Type B pancreatic cell (in vitro differentiated cells): Measurements from ENCODE around the gene NXN. TPM values are rescaled to one million over a fixed set of nuclear protein-coding genes. Genes with fewer than 3 reads are reported as not detected.
A peak's percentile ranks its signal among the peaks of the same experiment; 100 is the strongest.

Experiments used
- DNase-seq: peaks from one replicate; pipeline ENCODE4 v3.0.0; 2021; ENCODE audit warnings: mixed read lengths; ENCODE audit not compliant: unreplicated experiment; ENCODE audit errors: extremely low spot score
- H3K27ac Mint-ChIP-seq: 2 replicates; pipeline ENCODE4 v1.8.0; 2021; ENCODE audit warnings: mild to moderate bottlenecking, mixed read lengths
- H3K27me3 Mint-ChIP-seq: 2 replicates; pipeline ENCODE4 v1.8.0; 2021; ENCODE audit warnings: mixed read lengths
- H3K36me3 Mint-ChIP-seq: 2 replicates; pipeline ENCODE4 v1.8.0; 2021; ENCODE audit warnings: mixed read lengths
- H3K4me1 Mint-ChIP-seq: one replicate; pipeline ENCODE4 v1.8.0; 2021; ENCODE audit warnings: mixed read lengths; ENCODE audit not compliant: unreplicated experiment
- H3K4me3 Mint-ChIP-seq: 2 replicates; pipeline ENCODE4 v1.8.0; 2021; ENCODE audit warnings: mild to moderate bottlenecking, mixed read lengths
- H3K9me3 Mint-ChIP-seq: 2 replicates; pipeline ENCODE4 v1.8.0; 2021; ENCODE audit warnings: mixed read lengths
- total RNA-seq: library from RNA; stranded (reverse); gene quantifications from 2 replicates; pipeline ENCODE4 v1.2.1, GENCODE V29; 2021; ENCODE audit warnings: low replicate concordance
- TF ChIP-seq, protein P1 (sequence below): fragments of 200-600 bp; sonication (generic); conservative IDR thresholded peaks from 2 replicates; pipeline ENCODE4 v1.5.0; 2021; ENCODE audit warnings: antibody characterized with exemption, mild to moderate bottlenecking

The NXN gene
- total RNA-seq, 1 donor from 2014 or later: 68.0 TPM

DNA sequence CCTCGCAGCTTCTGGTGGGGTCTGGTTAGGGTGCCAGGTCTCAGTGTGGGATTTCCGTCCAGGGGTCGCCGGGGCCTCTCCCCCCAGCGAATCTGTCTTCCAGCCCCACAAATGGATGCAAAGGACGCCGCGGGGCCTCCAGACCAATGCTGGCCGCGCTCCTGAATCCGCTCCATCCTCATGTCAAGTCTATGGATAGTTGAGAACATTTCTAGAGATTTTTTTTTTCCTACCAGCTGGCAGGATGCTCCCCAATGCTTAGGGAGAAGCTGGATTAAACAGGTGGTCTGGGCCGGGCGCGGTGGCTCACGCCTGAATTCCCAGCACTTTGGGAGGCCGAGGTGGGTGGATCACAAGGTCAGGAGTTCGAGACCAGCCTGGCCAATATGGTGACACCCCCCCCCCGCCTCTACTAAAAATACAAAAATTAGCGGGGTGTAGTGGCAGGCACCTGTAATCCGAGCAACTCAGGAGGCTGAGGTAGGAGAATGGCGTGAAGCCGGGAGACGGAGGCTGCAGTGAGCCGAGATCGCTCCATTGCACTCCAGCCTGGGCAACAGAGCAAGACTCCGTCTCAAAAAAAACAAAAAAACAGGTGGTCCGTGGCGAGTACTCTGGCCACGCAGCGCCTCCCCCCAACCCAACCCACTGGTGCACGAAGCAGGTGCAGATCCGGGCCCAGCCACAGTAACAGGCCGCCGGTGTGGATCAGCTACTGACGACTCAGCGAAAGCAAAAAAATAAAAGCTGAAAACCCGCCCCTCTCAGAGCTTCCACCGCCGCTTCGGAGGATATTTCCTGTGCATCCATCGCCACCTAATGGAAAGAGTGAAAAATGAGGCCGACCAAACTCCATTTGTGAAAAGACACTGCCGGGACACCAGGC lies 1.1 kb upstream of the NXN start:
- H3K4me3 Mint-ChIP-seq: peak overlapping the region; percentile 93
- no peaks in the 10 kb centered on the region for H3K27me3 Mint-ChIP-seq
- H3K4me1 Mint-ChIP-seq: peaks cover 32% of the 10 kb centered on the region
- TF ChIP-seq, protein P1, sequence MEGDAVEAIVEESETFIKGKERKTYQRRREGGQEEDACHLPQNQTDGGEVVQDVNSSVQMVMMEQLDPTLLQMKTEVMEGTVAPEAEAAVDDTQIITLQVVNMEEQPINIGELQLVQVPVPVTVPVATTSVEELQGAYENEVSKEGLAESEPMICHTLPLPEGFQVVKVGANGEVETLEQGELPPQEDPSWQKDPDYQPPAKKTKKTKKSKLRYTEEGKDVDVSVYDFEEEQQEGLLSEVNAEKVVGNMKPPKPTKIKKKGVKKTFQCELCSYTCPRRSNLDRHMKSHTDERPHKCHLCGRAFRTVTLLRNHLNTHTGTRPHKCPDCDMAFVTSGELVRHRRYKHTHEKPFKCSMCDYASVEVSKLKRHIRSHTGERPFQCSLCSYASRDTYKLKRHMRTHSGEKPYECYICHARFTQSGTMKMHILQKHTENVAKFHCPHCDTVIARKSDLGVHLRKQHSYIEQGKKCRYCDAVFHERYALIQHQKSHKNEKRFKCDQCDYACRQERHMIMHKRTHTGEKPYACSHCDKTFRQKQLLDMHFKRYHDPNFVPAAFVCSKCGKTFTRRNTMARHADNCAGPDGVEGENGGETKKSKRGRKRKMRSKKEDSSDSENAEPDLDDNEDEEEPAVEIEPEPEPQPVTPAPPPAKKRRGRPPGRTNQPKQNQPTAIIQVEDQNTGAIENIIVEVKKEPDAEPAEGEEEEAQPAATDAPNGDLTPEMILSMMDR: peak; percentile 85
- H3K27ac Mint-ChIP-seq: peak overlapping the region; percentile 95
- DNase-seq: no peak
- H3K9me3 Mint-ChIP-seq: no peaks in the 10 kb centered on the region
- peaks cover 3% of the 10 kb centered on the region for H3K36me3 Mint-ChIP-seq

DNA sequence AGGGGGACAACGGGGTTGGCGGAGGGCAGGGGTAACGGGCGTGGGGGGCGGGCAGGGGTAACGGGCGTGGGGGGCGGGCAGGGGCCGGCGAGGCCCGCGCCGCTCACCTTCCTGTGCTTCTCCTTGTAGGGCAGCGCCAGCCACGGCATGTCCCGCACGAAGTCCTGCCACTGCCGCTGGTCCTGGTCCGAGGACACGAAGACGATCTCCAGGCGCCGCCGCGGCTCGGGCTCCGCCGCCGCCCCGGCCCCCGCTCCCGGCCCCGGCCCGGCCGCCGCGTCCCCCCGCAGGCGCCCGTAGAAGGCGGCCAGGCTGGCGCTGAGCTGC lies 401 bp downstream of the NXN start:
- Mint-ChIP-seq H3K9me3 (no peaks in the 10 kb centered on the region), H3K36me3 (peaks cover 9% of the 10 kb centered on the region), H3K4me3 (peak overlapping the region; percentile 61), H3K27ac (no peak overlapping the region), H3K27me3 (no peaks in the 10 kb centered on the region), H3K4me1 (peaks cover 43% of the 10 kb centered on the region)
- TF ChIP-seq, protein P1: no peak
- DNase-seq: no peak

DNA sequence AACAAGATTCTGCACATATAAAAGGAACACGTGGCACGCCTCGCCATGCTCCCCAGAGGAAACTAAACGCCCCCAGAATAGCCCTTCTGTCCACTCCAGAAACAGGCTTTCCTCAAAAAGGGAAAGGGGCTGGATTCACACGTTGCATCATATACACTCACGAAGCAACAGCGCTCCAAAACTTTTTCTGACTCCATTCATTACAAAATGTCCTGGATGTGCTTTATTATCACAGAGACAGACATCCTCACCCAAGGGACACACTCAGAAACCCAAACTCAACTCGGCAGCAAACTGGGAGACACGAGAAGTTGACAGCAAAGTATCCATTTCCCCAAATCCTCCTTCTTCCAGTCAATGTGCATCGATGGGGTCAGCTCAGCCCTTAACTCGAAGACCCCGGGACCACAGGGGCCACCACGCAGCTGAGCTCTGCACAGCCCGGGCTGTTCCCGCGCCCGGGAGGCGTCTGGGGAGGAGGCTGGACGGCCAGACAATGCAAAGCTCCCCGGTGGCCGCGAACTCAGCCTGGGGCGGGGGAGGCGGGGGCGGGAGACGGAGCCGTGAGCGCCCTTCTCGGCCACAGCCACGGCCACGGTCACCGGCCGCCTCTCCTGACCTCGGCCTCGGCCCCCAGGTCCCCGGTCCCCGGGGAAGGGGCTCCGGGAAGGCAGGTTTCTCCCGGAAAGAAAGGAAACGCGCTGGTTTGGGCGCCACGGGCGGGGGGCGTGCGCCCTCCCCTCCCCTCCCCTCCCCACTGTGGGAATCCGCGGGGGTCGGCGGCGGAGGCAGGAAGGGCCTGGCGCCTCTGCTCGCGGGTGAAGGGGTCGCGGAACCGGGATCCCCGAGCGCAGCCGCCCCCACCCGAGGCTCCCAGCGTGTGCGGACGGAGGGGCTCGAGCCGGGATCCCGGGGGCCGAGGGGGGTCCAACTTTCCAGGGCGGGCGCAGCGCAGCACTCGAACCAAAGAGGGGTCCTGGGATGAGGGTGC lies 1.2 kb downstream of the NXN start:
- no peak for DNase-seq
- H3K27ac Mint-ChIP-seq: peak overlapping the region; percentile 85
- H3K36me3 Mint-ChIP-seq: peaks cover 11% of the 10 kb centered on the region
- H3K4me3 Mint-ChIP-seq: peak overlapping the region; percentile 93
- TF ChIP-seq, protein P1: no peak
- H3K27me3 Mint-ChIP-seq: no peaks in the 10 kb centered on the region
- H3K4me1 Mint-ChIP-seq: peaks cover 45% of the 10 kb centered on the region
- no peaks in the 10 kb centered on the region for H3K9me3 Mint-ChIP-seq

DNA sequence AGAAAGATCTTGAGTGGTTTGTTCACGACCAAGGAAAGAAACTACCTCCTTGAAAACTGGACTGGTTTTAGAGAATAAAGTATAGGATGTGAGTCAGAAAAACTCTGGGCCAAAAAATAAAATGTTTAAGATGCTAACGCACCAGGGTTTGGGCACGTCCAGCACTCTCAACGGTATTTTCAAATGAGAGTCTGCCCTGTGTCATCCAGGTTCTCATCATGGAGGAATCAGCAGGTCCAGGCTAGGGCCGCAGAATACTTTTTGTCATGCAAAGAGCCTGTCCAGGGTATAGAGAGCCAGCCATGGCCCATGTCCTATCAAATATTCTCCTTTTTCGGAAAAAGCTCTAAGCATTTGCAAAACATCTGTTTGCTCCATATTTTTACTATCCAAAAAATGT lies 2.4 kb downstream of the NXN start:
- Mint-ChIP-seq H3K27me3 (no peaks in the 10 kb centered on the region), H3K4me3 (peak overlapping the region; percentile 93), H3K27ac (peak overlapping the region; percentile 85), H3K4me1 (peaks cover 50% of the 10 kb centered on the region), H3K36me3 (peaks cover 16% of the 10 kb centered on the region), H3K9me3 (no peaks in the 10 kb centered on the region)
- no peak for DNase-seq
- TF ChIP-seq, protein P1: no peak

DNA sequence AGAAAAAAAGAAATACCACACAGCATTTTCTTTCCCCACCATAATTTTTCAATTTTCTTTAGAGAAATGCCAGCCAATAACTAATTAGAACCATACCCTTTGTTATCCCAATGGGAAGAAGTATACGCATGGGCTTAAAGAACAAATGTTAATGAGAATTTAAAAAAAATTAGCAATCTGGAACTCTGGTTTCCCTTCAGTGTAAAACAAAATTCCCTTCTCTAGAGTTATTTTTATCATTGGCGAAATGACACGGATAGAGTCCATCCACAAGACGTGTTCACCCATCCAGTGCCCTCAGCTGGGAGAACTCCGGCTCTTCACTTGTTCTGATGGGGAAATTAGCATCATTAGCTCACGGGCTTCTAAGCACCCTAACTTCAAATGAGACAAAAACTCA lies 3.3 kb downstream of the NXN start:
- peak overlapping the region; percentile 28 for H3K4me3 Mint-ChIP-seq
- peaks cover 16% of the 10 kb centered on the region for H3K36me3 Mint-ChIP-seq
- peaks cover 50% of the 10 kb centered on the region for H3K4me1 Mint-ChIP-seq
- TF ChIP-seq, protein P1: no peak
- H3K9me3 Mint-ChIP-seq: no peaks in the 10 kb centered on the region
- peak overlapping the region; percentile 51 for H3K27ac Mint-ChIP-seq
- no peaks in the 10 kb centered on the region for H3K27me3 Mint-ChIP-seq
- no peak for DNase-seq
